Hepatocyte (in vitro differentiated cells): ENCODE measurements around the gene USP44. TPM values are rescaled to one million over a fixed set of nuclear protein-coding genes. Genes with fewer than 3 reads are reported as not detected.

ENCODE experiments used
- DNase-seq: peaks from one replicate; pipeline ENCODE4 v3.0.0-alpha.2; 2016; ENCODE audit warnings: low spot score
- H2AFZ ChIP-seq: fragments of 200-600 bp; sonication (generic); 2 replicates; pipeline ENCODE4 v1.6.0; 2016; ENCODE audit warnings: antibody characterized with exemption, mild to moderate bottlenecking
- H3K27ac ChIP-seq: fragments of 200-600 bp; sonication (generic); 2 replicates; pipeline ENCODE4 v1.5.1; 2016; ENCODE audit warnings: mild to moderate bottlenecking
- H3K27me3 ChIP-seq: fragments of 200-600 bp; sonication (generic); 2 replicates; pipeline ENCODE4 v1.6.1; 2016
- H3K36me3 ChIP-seq: fragments of 200-600 bp; sonication (generic); replicated peaks from 2 replicates; pipeline ENCODE4 v1.5.1; 2016; ENCODE audit warnings: low read depth; ENCODE audit not compliant: insufficient read depth
- H3K4me1 ChIP-seq: fragments of 200-600 bp; sonication (generic); 2 replicates; pipeline ENCODE4 v1.5.1; 2016; ENCODE audit warnings: mild to moderate bottlenecking, moderate library complexity; ENCODE audit not compliant: insufficient read depth
- H3K4me2 ChIP-seq: fragments of 200-600 bp; sonication (generic); 2 replicates; pipeline ENCODE4 v1.6.0; 2016
- H3K4me3 ChIP-seq: fragments of 200-600 bp; sonication (generic); 2 replicates; pipeline ENCODE4 v1.5.1; 2016; ENCODE audit warnings: mild to moderate bottlenecking
- H3K79me2 ChIP-seq: fragments of 200-600 bp; sonication (generic); 2 replicates; pipeline ENCODE4 v1.6.0; 2017; ENCODE audit warnings: mild to moderate bottlenecking
- H3K9me2 ChIP-seq: fragments of 200-600 bp; sonication (generic); replicated peaks from 2 replicates; pipeline ENCODE4 v1.6.0; 2017; ENCODE audit warnings: mild to moderate bottlenecking; ENCODE audit not compliant: insufficient read depth
- H3K9me3 ChIP-seq: fragments of 200-600 bp; sonication (generic); 2 replicates; pipeline ENCODE4 v1.5.1; 2016; ENCODE audit warnings: low read depth, mild to moderate bottlenecking
- H4K20me1 ChIP-seq: fragments of 200-600 bp; sonication (generic); 2 replicates; pipeline ENCODE4 v1.6.0; 2016; ENCODE audit warnings: mild to moderate bottlenecking; ENCODE audit not compliant: insufficient read depth, poor library complexity, severe bottlenecking
- EZH2 ChIP-seq: fragments of 200-600 bp; sonication (generic); IDR thresholded peaks from 2 replicates; pipeline ENCODE4 v1.6.1; 2016; ENCODE audit warnings: antibody characterized with exemption, mild to moderate bottlenecking, borderline replicate concordance
- EZH2phosphoT487 ChIP-seq: fragments of 200-600 bp; sonication (generic); IDR thresholded peaks from one replicate; pipeline ENCODE4 v1.6.1; 2018; ENCODE audit warnings: antibody characterized with exemption, mild to moderate bottlenecking, low read depth, moderate library complexity; ENCODE audit not compliant: unreplicated experiment, severe bottlenecking
- WGBS: methylation state at CpG from one replicate; pipeline ENCODE4 v1.1.6; 2016; ENCODE audit warnings: low lambda C conversion rate; ENCODE audit errors: missing lambda C conversion rate; 5-methylcytosine and 5-hydroxymethylcytosine counted together
- polyA plus RNA-seq: library from polyadenylated mRNA; unstranded; fragments of >200 nt; fragmentation: Nextera tagmentation; extraction: Ambion mirVana; gene quantifications from 2 replicates; pipeline ENCODE4 v1.2.1, GENCODE V29; 2016
- total RNA-seq: library from RNA; depleted of rRNA; stranded (reverse); fragments of >200 nt; gene quantifications from 2 replicates; pipeline ENCODE4 v1.2.3, GENCODE V29; 2014
- TF ChIP-seq, protein P1 (sequence below): fragments of 200-600 bp; sonication (generic); IDR thresholded peaks from 2 replicates; pipeline ENCODE4 v1.5.1; 2016; ENCODE audit warnings: antibody characterized with exemption, mild to moderate bottlenecking; ENCODE audit not compliant: poor library complexity

USP44 gene
- total and polyA plus RNA-seq, 2 experiments from 2014 or later, result 0.80 TPM; not detected in 1

DNA sequence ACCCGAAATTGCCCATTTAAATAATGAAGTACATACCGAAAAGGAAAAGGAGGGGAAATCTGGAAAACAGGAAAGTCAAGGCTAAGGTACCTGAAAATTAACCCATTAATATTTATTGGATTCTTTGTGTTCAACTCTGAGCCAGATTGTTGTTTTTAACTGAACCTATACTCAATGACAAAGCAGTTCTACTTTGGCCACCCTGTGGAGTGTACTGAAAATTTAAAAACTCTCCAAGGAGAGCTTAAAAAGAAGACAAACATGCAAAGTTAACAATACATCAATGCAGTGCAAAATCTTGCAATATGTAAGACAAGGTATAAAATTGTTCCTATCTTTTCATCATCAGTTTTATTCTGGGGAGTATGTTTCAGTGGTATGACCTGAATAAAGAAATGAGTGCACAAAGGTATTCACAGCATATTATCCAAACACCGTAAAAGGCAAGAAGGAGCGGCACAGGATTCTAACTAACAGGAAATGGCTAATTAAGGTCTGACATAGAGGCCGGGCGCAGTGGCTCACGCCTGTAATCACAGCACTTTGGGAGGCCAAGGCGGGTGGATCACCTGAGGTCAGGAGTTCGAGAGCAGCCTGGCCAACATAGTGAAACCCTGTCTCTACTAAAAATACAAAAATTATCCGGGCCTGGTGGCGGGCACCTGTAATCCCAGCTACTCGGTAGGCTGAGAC lies 1.7 kb downstream of the USP44 start:
- peaks cover 64% of the 10 kb centered on the region for H3K27me3 ChIP-seq

DNA sequence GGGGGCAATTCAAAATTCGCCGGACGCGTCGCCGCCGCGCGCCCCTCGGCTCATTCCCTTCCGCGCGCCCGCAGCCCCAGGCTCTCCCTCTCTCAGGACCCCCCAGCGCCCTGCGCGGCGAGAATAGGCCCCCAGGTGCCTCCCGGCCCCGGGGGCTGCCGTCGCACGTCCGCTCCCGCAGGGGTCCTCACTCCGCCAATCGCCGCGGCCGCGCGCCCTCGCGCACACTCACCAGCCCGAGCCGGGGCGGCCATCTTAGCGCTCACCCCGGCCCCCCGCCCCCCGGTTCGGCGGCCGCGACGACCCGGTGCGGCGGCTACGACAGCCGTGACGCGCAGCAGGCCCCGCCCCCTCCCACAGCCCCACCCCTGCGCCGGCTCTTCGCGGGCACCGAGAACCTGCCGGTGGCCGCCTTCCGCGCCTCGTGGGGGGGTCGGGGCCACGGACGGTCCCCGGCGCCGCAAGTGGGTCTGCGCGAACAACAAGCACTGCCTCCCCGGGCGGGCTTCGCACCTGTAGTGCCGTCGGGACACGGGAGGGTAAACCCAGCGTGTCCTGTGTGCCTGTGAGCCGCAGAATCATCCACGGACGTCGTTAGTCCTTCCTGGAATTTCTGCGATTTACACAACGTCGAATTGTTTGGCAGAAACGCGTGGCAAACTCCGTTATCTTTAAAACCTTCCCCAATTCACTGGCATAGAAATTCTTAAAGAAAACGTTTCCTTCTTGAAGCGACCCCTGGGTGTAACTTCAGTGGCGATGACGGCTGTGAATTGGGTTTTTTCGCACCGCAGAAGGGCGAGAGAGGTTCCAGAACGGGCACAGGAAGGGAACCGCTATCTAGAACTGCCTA lies 2.5 kb downstream of the USP44 start:
- DNase-seq, result peak; percentile 71
- no peaks in the 10 kb centered on the region for H3K4me1 ChIP-seq
- H3K27me3 ChIP-seq, result peaks cover 64% of the 10 kb centered on the region
- no peaks in the 10 kb centered on the region for H3K9me2 ChIP-seq
- H3K36me3 ChIP-seq, result no peaks in the 10 kb centered on the region
- no peak for TF ChIP-seq EZH2phosphoT487
- TF ChIP-seq, protein P1, sequence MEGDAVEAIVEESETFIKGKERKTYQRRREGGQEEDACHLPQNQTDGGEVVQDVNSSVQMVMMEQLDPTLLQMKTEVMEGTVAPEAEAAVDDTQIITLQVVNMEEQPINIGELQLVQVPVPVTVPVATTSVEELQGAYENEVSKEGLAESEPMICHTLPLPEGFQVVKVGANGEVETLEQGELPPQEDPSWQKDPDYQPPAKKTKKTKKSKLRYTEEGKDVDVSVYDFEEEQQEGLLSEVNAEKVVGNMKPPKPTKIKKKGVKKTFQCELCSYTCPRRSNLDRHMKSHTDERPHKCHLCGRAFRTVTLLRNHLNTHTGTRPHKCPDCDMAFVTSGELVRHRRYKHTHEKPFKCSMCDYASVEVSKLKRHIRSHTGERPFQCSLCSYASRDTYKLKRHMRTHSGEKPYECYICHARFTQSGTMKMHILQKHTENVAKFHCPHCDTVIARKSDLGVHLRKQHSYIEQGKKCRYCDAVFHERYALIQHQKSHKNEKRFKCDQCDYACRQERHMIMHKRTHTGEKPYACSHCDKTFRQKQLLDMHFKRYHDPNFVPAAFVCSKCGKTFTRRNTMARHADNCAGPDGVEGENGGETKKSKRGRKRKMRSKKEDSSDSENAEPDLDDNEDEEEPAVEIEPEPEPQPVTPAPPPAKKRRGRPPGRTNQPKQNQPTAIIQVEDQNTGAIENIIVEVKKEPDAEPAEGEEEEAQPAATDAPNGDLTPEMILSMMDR, result no peak
- TF ChIP-seq EZH2, result peak; percentile 72
- H3K4me2 ChIP-seq, result peak overlapping the region; percentile 96
- 4% methylated on average over 45 of the region's 98 CpGs for WGBS
- H3K27ac ChIP-seq, result no peak overlapping the region
- peaks cover 5% of the 10 kb centered on the region for H3K9me3 ChIP-seq
- H4K20me1 ChIP-seq, result no peaks in the 10 kb centered on the region
- H3K4me3 ChIP-seq, result peak overlapping the region; percentile 72
- peak overlapping the region; percentile 88 for H2AFZ ChIP-seq
- no peaks in the 10 kb centered on the region for H3K79me2 ChIP-seq

More for the DNA sequence above, 1.7 kb downstream of the USP44 start:
- Histone ChIP-seq H2AFZ (peak overlapping the region; percentile 88), H3K9me3 (peaks cover 5% of the 10 kb centered on the region), H3K36me3 (no peaks in the 10 kb centered on the region), H4K20me1 (no peaks in the 10 kb centered on the region), H3K4me1 (no peaks in the 10 kb centered on the region), H3K4me3 (no peak overlapping the region), H3K4me2 (peak overlapping the region; percentile 96), H3K27ac (no peak overlapping the region), H3K79me2 (no peaks in the 10 kb centered on the region), H3K9me2 (no peaks in the 10 kb centered on the region)
- TF ChIP-seq, protein P1, result no peak
- TF ChIP-seq EZH2 (no peak), EZH2phosphoT487 (no peak)
- 49% methylated on average over 12 of the region's 12 CpGs for WGBS
- no peak for DNase-seq

DNA sequence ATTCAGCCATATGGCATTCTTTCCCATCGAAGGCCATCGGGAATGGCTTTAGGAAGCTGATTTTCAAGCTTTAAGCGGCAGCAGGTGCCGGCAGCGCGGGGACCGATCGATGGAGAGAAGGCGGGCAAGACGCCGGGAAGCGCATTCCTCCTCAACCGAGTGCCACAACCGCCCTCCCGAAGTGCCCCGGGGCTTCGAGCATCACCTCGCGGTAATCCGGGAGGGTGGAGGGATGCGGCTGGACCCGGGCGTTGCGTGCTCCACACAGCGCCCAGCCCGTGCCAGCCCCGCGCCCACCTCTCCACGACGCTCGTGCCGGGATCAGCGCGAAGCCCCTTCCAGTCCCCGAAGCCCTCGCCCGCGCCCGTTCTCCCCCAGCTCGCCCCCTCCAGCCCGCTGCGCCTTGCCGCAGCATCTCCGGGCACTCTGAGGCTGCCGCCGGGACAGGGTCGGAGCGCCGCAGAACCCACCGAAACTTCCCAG lies 3.2 kb downstream of the USP44 start:
- no peaks in the 10 kb centered on the region for H3K36me3 ChIP-seq
- WGBS, result 2% methylated on average over 25 of the region's 50 CpGs
- peak overlapping the region; percentile 72 for H3K4me3 ChIP-seq
- H2AFZ ChIP-seq, result peak overlapping the region; percentile 88
- no peaks in the 10 kb centered on the region for H4K20me1 ChIP-seq
- H3K9me2 ChIP-seq, result no peaks in the 10 kb centered on the region
- H3K27ac ChIP-seq, result no peak overlapping the region
- no peaks in the 10 kb centered on the region for H3K79me2 ChIP-seq
- H3K4me2 ChIP-seq, result peak overlapping the region; percentile 96
- H3K4me1 ChIP-seq, result no peaks in the 10 kb centered on the region
- DNase-seq, result peak; percentile 24
- TF ChIP-seq EZH2, result peak; percentile 86
- no peak for TF ChIP-seq EZH2phosphoT487
- TF ChIP-seq, protein P1, result no peak
- peaks cover 64% of the 10 kb centered on the region for H3K27me3 ChIP-seq
- peaks cover 5% of the 10 kb centered on the region for H3K9me3 ChIP-seq
